Gastrocnemius medialis (tissue), 4 donors: ENCODE data around the gene KRT27.

Experiments used
- POLR2A ChIP-seq, 2 donors: fragments of 450-650 bp; IDR thresholded peaks; one replicate each; pipeline ENCODE4 v1.6.1; 2017; ENCODE audit warnings: antibody characterized with exemption in 2 of 2, mild to moderate bottlenecking in 2 of 2, moderate library complexity in 2 of 2
- TF ChIP-seq, protein P1 (sequence below), 5 experiments: fragments of 450-650 bp in 3 of 5; fragments of 200-600 bp in 2 of 5; sonication (generic) in 2 of 5; IDR thresholded peaks in 4 of 5; conservative IDR thresholded peaks in 1 of 5; 1 replicate in 4 of 5; 2 replicates in 1 of 5; pipeline ENCODE4 v1.5.1; 2016 to 2019; ENCODE audit warnings: antibody characterized with exemption in 5 of 5, mild to moderate bottlenecking in 3 of 5, moderate library complexity in 3 of 5

DNA sequence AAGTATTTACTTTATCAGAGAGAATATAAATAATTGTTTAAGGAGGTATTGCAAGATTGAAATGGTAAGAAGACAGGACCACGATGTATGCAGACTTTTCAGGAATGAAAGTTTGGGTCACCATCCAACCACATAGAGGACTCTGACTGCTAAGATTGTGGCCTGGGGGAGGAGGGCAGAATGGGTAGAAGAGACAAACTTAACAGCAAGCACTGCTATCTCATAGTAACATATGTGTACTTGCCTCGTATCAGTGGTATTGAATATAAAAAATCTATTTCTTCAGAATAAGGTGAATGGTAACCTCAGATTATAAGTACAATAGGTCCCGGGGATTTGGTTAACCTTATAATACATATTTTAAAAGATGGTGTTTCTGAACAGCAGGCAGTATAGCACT is 34.2 kb upstream of the KRT27 start:
- TF ChIP-seq, protein P1, sequence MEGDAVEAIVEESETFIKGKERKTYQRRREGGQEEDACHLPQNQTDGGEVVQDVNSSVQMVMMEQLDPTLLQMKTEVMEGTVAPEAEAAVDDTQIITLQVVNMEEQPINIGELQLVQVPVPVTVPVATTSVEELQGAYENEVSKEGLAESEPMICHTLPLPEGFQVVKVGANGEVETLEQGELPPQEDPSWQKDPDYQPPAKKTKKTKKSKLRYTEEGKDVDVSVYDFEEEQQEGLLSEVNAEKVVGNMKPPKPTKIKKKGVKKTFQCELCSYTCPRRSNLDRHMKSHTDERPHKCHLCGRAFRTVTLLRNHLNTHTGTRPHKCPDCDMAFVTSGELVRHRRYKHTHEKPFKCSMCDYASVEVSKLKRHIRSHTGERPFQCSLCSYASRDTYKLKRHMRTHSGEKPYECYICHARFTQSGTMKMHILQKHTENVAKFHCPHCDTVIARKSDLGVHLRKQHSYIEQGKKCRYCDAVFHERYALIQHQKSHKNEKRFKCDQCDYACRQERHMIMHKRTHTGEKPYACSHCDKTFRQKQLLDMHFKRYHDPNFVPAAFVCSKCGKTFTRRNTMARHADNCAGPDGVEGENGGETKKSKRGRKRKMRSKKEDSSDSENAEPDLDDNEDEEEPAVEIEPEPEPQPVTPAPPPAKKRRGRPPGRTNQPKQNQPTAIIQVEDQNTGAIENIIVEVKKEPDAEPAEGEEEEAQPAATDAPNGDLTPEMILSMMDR (IDR thresholded peaks at IDR 0.05 in 4 of 5, conservative IDR thresholded peaks at IDR 0.05 in 1 of 5): no peak
- no peak for TF ChIP-seq POLR2A (IDR thresholded peaks at IDR 0.05)
